GM19397 (cell line): ENCODE measurements around the gene H2BW2.
"Not testable (repeated sequence)": the region's sequence is repeated elsewhere in the genome, so short reads cannot be mapped to it uniquely, and the experiment has no call there.

ENCODE experiments used
- ATAC-seq: cut with Tn5 transposase; IDR thresholded peaks from one replicate; pipeline ENCODE4 v1.9.1; 2021; ENCODE audit warnings: mild to moderate bottlenecking, moderate library complexity; ENCODE audit not compliant: unreplicated experiment

Gene H2BW2

DNA sequence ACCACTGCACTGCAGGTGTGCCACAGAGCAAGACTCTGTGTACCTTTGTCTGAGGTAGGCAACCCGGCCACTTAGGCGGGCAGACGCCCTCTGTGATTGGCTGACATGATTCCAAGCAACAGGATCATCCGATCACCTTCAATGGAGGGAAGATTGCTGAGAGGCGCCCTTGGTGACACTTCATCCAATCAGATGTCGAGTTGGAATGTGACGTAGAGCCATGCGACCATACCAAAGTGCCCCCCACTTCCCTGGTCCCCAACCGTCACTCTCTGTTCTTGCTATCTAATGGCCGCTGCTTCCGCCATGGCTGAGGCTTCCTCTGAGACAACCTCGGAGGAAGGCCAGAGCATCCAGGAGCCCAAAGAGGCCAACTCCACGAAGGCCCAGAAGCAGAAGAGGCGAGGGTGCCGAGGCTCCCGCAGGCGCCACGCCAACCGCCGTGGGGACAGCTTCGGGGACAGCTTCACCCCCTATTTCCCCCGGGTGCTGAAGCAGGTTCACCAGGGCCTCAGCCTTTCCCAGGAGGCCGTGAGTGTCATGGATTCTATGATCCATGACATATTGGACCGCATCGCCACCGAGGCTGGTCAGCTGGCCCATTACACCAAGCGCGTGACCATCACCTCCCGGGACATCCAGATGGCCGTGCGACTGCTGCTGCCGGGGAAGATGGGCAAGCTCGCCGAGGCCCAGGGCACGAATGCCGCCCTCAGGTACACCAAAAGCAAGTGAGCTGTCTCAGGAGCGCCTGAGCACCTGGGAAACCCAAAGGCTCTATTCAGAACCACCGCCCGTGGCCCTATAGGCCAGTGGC lies at the start of gene H2BW2:
Gene H2BW2, plus strand, starts transcription at position 268 of the 817 bp plus-strand sequence. Its CDS starts 39 bp downstream, at position 307.
- no peak for ATAC-seq

DNA sequence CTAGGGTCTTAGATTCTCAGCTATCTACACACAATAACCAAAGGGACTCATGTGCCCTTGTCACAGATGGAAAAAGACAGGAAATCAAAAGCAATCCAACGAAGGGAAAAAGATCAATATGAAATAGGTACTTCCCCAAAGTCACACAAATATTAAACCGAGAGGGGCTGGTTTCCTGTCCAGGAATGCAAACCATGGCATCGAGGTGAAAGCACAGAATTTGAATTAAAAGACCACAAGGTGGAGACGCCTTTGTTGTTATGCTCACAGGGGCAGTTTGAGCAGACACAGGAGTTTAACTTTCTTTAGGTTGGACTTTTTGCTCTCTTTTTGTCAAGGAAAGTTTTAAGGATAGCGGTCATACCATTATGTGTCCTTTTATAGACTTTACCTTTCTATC lies 40.5 kb upstream of the H2BW2 start:
- peak; percentile 91 for ATAC-seq

DNA sequence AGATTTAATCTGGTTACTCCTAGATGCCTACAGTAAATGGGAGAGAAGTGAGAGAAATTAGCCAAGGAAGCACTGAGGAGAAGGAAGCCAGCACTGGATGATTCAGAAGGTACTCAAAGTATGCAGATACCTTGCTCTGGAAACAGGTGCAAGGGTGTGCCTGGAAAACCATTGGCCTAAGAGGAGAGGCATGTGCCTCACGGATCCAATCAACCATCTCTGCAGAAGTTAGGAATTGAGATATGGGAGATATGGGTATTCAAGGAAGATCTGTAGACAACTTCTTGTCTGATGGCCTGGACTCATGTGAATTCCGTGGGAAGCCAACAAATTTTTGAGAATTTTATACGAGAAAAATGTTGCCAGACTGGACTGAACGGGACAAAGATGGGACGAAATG lies 30.9 kb upstream of the H2BW2 start:
- no peak for ATAC-seq

DNA sequence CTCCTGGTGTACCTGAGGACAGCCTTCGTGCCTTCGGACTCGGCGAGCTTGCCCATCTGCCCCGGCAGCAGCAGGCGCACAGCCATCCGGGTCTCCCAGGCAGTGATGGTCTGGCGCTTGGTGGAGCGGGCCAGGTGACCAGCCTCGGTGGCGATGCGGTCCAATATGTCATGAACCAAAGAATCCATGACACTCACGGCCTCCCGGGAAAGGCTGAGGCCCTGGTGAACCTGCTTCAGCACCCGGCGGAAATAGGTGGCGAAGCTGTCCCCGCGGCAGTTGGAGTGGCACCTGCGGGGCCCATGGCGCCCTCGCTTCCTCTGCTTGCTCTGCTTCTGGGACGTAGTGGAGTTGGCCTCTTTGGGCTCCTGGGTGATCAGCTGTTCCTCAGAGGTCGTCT lies 26.6 kb upstream of the H2BW2 start:
- ATAC-seq: no peak

DNA sequence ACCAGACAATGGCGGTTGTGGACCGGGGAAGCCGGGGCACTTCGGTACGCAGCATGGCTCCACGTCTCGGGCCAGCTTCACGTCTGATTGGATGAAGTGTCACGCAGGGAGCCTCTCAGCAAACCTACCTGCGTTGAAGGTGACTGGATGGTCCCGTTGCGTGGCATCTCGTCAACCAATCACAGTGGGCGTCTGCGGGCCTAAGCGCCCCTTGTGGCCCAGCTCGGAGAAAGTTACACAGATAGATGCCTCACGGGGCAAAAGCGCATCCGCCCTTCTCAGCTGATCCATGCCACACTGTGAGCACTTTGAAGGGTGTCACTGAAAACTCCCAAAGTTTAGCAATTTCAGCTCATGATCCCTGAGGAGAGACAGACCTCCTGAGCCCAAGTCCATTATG lies 26.1 kb upstream of the H2BW2 start, which contains the start of gene H2BW1:
Gene H2BW1, minus strand, starts transcription at position 103 of the 400 bp plus-strand sequence. CDS start 132 bp downstream, outside the sequence.
- no peak for ATAC-seq

DNA sequence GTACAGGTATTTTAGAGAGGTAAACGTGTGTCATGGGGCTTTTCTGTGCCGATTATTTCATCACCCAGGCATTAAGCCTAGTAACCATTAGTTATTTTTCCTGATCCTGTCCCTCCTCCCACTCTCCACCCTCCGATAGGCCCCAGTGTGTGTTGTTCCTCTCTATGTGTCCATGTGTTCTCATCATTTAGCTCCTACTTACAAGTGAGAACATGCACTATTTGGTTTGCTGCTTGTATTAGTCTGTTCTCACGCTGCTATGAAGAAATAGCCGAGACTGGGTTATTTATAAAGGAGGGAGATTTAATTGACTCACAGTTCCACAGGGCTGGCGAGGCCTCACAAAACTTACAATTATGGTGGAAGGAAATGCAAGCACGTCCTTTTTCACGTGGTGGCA lies 24.2 kb upstream of the H2BW2 start:
- not testable (repeated sequence) for ATAC-seq

DNA sequence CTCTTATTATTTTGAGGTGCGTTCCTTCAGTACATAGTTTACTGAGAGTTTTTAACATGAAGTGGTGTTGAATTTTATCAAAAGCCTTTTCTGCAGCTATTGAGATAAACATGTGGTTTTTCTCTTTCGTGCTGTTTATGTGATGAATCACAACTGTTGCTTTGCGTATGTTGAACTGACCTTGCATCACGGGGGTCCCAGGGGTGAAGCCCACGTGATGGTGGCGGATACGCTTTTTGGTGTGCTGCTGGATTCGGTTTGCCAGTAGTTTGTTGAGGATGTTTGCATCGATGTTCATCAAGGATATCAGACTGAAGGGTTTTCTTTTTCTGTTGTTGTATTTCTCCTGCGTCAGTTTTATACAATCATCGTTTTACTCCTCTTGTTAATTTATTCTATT lies 21.6 kb upstream of the H2BW2 start:
- ATAC-seq: no peak

DNA sequence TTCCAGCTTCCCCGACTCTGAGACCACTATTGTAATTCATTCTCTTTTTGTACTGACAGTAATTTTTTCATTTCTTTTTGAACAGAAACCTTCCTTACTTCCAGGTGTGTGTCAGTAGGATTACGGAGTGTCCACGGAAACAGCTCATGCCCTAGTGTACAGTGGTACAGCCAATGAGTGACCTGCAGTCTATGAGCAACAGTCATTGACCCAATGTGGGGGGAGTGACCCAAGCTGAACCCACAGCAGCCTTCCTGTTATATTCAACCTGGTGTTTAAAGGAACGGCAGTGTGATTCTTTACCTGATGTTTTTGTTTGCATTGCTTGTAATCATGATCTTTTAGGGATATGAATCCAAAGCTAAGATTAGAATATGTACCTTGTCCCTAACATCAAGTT lies 1.2 kb downstream of the H2BW2 start:
- no peak for ATAC-seq

DNA sequence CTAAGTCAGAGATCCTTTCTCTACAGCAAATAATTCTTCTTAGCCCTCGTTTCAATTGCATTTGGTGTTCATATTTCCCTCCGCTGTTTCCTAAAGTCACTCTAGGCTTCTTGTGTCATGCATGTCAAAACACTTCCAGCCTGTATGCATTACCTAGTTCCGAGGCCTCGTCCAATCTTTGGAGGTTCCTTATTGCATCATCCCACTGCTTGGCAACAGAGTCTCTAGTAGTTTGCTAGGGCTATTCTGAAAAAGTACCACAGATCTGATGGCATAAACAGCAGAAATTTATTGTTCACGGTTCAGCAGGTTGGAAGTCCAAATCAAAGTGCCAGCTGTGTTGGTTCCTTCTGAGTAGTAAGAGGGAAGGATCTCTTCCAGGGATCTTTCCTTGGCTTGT lies 5.9 kb downstream of the H2BW2 start:
- no peak for ATAC-seq

DNA sequence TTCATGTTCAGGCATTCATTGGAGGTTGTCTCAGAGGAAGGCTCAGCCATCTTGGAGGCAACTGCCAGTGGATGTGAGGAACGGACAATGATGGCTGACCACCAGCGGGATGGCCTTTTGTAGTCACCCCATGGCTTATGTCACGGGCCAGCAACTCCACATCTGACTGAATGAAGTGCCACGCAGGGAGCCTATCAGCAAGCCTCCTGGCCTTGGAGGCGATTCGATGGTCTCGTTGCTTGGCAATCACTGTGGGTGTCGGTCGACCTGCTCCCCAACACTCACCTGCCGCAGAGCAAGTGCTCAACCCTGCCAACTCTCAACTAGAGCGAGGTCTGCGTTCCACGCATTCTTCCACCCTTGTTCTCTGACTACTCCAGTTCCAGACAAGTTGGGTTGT lies 7.4 kb downstream of the H2BW2 start:
- ATAC-seq: no peak

DNA sequence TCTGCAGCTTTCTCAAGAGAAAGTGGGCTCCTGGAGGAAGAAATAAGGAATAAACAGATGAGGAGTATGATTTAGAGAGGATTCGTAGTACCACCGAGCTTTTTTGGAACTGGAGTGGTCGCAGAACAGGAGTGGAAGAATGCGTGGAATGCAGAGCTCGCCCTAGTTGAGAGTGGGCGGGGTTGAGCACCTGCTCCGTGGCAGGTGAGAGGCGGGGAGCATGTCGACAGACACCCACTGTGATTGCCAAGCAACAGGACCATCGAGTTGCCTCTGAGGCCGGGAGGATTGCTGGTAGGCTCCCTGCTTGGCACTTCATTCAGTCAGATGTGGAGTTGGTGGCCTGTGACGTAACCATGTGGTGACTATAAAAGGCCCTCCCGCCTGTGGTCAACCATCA lies 15.2 kb downstream of the H2BW2 start:
- ATAC-seq: not testable (repeated sequence)

DNA sequence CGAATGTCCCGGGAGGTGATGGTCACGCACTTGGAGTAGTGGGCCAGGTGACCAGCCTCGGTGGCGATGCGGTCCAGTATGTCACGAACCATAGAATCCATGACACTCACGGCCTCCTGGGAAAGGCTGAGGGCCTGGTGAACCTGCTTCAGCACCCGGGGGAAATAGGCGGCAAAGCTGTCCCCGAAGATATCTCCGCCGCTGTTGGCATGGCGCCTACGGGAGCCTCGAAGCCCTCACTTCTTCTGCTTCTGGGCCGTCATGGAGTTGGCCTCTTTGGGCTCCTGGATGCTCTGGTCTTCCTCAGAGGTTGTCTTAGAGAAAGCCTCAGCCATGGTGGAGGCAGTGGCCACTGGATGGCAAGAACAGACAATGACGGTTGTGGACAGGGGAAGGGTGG lies 22.9 kb downstream of the H2BW2 start:
- not testable (repeated sequence) for ATAC-seq

DNA sequence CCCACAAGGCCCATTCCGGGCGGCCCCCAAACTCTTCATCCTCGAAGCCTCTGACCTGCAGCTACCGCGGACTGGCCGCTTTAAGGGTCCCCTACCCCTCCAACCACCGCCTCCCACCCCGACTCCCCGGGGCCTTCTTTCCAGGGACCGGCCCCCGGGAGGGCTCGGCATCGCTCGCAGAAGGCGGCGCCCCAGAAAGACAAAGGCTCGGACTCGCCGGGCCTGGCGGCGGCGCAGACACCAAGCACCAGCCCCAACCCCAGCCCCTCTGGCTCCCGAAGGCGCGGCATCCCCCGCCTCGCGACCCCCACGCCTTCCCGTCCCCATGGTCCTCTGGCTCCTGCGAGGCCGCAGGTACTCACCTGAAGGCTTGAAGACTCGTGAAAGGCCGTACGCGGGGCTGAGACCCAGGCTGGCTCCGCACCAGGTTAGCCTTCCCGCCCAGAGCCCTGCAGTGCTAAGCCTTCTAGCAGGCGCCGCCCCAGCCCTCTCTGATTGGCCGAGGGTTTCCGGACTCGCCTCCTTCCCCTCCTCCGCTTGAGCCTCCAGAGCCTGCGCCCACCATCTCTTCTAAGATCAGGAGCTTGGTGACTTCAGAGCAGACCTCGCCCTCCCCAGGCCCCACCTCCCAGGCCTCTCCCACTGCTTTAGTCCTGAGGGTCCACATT lies 36.2 kb downstream of the H2BW2 start, which contains the start of gene TMSB15C:
Gene TMSB15C, minus strand, starts transcription at position 459 of the 668 bp plus-strand sequence.
- peak; percentile 98 for ATAC-seq

DNA sequence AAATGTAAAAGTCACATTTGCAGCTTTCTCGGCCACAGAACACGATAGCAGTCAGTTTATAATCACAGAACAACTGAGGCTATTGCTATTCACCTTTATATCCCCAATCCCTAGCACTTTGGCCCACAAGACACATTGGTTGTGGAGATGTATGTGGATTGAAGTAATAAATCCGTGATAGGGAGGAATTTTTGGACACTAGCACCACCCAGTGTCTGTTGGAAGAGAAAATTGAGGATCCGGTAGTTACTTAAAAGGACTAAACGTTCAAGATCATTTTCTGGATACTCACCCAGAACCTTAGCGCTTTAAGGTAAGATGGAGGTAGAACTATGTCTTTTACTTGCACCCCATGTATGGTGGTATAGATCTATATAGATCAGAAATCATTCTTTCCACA lies 38.1 kb downstream of the H2BW2 start:
- ATAC-seq: not testable (repeated sequence)

DNA sequence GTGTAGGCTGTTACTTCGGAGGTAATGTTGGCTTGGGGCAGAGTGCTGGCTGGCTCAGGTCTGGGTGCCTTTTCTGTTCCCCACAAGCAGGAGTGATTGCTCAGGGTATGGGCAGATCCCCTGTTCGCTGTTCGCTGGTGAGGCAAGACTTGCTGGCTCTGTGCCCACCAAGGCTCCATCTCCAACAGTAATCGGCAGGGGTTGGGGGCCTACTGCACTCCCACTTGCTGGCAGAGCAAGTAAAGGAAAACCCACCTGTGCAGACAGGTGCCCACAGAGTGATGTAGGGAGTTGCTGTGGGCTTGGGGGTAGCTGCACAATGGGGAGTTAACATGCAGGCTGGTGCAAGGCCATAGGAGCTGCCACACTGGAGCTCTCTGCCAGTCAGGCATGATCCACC lies 44.3 kb downstream of the H2BW2 start:
- ATAC-seq: no peak

DNA sequence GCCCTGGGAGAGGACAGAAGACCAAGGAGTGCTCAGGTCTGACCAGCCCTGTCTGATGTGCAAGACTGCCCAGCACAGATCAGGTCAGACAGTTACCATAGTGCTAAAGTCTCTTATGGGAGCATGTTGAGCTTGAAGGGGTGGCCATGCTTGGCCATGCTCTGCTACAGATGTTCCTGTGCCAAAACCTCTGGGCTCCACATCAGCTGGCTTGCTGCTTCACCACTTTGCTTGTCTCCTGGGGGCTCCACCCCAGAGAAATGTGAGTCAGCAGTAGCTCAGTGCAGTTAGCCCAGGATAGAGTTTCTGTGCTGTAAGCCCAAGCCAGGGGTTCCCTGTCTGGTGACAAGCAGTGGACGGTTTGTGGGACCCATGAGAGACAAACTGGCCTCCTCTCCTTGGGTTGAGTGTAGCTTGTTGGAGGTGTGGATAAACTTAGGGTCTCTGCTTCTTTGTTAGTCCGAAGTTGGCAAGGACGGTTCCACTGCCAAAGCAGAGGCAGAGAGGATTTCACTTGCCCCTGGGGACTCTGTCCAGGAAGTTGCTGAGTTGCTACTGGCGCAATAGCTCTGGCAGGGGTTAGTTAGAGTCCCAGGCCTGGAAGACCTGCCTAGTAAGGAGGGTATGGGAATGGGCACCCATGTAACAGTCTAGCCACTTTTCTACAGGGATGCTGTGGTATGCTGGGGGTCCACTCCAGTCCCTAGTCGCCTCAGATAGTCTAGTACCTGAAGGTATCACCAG lies 45.0 kb downstream of the H2BW2 start:
- no peak for ATAC-seq

DNA sequence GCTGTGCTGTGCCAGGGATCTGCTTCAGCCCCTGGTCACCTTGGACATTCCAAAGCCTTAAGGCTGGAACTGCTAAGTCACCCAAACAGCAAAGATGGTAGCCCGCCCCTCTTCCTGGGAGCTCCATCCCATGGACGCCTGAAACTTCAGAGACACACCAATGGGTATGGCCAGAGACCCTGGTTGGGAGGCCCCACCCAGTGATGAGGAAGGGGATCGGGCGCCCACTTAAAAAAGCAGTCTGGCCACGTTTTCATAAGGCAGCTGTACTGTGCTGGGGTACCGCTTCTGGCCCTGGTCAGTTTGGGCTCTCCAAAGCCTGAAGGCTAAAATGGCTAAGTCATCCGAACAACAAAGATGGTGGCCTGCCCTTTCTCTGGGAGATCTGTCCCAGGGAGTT lies 45.7 kb downstream of the H2BW2 start:
- no peak for ATAC-seq

DNA sequence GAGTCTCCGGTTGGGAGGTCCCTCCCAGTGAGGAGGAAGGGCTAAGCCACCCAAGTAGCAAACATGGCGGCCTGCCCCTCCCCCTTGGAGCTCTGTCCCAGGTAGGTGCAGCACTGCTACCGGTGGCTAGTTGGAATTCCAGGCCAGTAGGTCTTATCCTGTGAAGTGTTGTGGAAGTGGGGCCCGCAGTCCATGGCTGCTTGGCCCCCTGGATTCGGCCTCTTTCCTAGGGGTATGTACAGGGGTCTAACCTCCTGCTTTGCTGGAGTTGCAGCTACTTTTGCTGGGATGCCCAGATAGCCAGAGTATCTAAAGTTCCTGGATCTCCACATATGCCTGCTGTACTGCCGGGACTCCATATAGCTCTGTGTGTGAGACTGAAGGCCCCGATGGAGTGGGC lies 46.2 kb downstream of the H2BW2 start:
- no peak for ATAC-seq
